ENCODE results near the gene ATP10A.

DNA sequence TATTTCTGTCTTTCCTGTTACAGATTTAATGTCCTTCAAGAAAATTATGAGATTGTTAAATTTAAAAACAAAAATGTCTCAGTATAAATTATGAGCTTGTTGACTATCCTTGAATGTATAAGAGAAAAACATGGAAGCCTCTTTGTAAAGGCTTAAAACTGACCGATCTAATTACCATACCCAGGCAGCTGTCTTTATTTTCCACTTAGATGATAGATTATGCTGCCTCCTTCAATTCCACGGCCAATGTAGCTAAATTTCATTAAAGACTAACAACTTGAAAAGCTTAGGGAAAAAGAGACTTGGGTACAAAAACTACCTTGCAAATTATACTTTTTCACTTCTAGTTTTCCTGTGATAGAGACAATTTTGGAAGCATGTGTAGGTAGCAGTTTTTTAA is 88.3 kb downstream of the ATP10A start:
- TF ChIP-seq, protein P1, sequence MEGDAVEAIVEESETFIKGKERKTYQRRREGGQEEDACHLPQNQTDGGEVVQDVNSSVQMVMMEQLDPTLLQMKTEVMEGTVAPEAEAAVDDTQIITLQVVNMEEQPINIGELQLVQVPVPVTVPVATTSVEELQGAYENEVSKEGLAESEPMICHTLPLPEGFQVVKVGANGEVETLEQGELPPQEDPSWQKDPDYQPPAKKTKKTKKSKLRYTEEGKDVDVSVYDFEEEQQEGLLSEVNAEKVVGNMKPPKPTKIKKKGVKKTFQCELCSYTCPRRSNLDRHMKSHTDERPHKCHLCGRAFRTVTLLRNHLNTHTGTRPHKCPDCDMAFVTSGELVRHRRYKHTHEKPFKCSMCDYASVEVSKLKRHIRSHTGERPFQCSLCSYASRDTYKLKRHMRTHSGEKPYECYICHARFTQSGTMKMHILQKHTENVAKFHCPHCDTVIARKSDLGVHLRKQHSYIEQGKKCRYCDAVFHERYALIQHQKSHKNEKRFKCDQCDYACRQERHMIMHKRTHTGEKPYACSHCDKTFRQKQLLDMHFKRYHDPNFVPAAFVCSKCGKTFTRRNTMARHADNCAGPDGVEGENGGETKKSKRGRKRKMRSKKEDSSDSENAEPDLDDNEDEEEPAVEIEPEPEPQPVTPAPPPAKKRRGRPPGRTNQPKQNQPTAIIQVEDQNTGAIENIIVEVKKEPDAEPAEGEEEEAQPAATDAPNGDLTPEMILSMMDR (conservative IDR thresholded peaks at IDR 0.05), result no peak
- no peak for TF ChIP-seq ZFX (IDR thresholded peaks at IDR 0.05)
